Thyroid gland (tissue), 4 donors: ENCODE measurements around the gene SFXN5. TPM values are rescaled to one million over a fixed set of nuclear protein-coding genes. Genes with fewer than 3 reads are reported as not detected.

ENCODE experiments used
- DNase-seq, 2 donors: peaks; one replicate each; pipeline ENCODE4 v3.0.0-alpha.2; 2019
- H3K27ac ChIP-seq, 3 donors: fragments of 200-600 bp; sonication (generic); 1 replicate in 2 of 3; 2 replicates in 1 of 3; pipeline ENCODE4 v1.5.1; 2016 to 2019; ENCODE audit warnings: mild to moderate bottlenecking in 1 of 3, moderate library complexity in 1 of 3
- H3K27me3 ChIP-seq: fragments of 200-600 bp; sonication (generic); one replicate; pipeline ENCODE4 v1.5.1; 2019
- H3K36me3 ChIP-seq, 2 donors: fragments of 200-600 bp; sonication (generic); one replicate each; pipeline ENCODE4 v1.5.1; 2016 to 2019
- H3K4me1 ChIP-seq, 2 donors: fragments of 200-600 bp; sonication (generic); one replicate each; pipeline ENCODE4 v1.5.1; 2017 to 2019
- H3K4me3 ChIP-seq, 3 donors: fragments of 200-600 bp; sonication (generic); replicated peaks in 1 of 3; 1 replicate in 2 of 3; 2 replicates in 1 of 3; pipeline ENCODE4 v1.5.1; 2016; ENCODE audit warnings: mild to moderate bottlenecking in 1 of 3
- H3K9me3 ChIP-seq: fragments of 200-600 bp; sonication (generic); one replicate; pipeline ENCODE4 v1.5.1; 2017
- POLR2A ChIP-seq, 2 donors: fragments of 450-650 bp; IDR thresholded peaks; one replicate each; pipeline ENCODE4 v1.6.1; 2017; ENCODE audit warnings: antibody characterized with exemption in 2 of 2, mild to moderate bottlenecking in 2 of 2, moderate library complexity in 1 of 2
- WGBS, 2 donors: methylation state at CpG; one replicate each; pipeline ENCODE4 v1.1.5; 2017; 5-methylcytosine and 5-hydroxymethylcytosine counted together
- intact Hi-C: fragments of 100-400 bp; cut with DNase I; formaldehyde crosslinking; loops from one replicate; pipeline ENCODE4 v1.15.1; 2023
- total RNA-seq, 4 donors: library from RNA; depleted of rRNA; stranded (reverse); fragments of >200 nt; gene quantifications; one replicate each; pipeline ENCODE4 v1.2.3, GENCODE V29; 2016
- TF ChIP-seq, protein P1 (sequence below), 6 experiments: fragments of 200-600 bp in 3 of 6; fragments of 450-650 bp in 3 of 6; sonication (generic) in 3 of 6; IDR thresholded peaks; one replicate each; pipeline ENCODE4 v1.5.1; 2016 to 2019; ENCODE audit warnings: antibody characterized with exemption in 6 of 6, mild to moderate bottlenecking in 2 of 6, inconsistent platforms in 1 of 6, moderate library complexity in 1 of 6

Gene SFXN5
- total RNA-seq, 4 donors from 2014 or later: 10.3 to 17.2 (median 16.5) TPM

DNA sequence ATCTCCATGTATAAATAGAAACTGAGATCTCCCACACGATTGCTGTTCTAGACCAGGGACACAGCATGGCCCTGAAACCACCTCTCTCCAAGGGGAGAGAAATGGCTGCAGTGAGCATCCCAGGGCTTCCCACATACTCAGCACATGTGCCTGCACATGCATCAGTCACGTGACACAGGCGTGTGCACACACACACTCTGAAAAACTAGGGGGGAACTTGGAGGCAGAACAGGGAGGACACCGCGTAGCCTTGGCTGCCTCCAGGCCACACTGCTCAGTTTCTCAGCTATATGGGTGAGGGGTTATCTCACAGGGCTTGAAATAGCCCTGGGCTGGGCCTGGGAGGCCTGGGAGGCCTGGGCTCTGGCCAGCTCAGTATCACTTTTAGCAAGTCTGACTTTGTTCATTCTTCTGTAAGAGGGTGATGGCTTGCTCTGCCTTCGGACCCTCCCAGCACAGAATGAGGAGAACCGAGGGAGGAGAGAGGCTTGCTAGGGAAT lies 87.3 kb downstream of the SFXN5 start:
- DNase-seq: no peak
- H3K36me3 ChIP-seq: no peaks in the 10 kb centered on the region
- no peaks in the 10 kb centered on the region for H3K27me3 ChIP-seq
- no peak overlapping the region for H3K4me3 ChIP-seq
- intact Hi-C loops: no loop called here
- no peaks in the 10 kb centered on the region for H3K9me3 ChIP-seq
- TF ChIP-seq, protein P1, sequence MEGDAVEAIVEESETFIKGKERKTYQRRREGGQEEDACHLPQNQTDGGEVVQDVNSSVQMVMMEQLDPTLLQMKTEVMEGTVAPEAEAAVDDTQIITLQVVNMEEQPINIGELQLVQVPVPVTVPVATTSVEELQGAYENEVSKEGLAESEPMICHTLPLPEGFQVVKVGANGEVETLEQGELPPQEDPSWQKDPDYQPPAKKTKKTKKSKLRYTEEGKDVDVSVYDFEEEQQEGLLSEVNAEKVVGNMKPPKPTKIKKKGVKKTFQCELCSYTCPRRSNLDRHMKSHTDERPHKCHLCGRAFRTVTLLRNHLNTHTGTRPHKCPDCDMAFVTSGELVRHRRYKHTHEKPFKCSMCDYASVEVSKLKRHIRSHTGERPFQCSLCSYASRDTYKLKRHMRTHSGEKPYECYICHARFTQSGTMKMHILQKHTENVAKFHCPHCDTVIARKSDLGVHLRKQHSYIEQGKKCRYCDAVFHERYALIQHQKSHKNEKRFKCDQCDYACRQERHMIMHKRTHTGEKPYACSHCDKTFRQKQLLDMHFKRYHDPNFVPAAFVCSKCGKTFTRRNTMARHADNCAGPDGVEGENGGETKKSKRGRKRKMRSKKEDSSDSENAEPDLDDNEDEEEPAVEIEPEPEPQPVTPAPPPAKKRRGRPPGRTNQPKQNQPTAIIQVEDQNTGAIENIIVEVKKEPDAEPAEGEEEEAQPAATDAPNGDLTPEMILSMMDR (IDR thresholded peaks at IDR 0.05): no peak
- no peak for TF ChIP-seq POLR2A (IDR thresholded peaks at IDR 0.05)
- no peaks in the 10 kb centered on the region for H3K4me1 ChIP-seq
- no peak overlapping the region for H3K27ac ChIP-seq
- WGBS, 2 donors: 78 to 84% methylated on average over 7 of the region's 7 CpGs

DNA sequence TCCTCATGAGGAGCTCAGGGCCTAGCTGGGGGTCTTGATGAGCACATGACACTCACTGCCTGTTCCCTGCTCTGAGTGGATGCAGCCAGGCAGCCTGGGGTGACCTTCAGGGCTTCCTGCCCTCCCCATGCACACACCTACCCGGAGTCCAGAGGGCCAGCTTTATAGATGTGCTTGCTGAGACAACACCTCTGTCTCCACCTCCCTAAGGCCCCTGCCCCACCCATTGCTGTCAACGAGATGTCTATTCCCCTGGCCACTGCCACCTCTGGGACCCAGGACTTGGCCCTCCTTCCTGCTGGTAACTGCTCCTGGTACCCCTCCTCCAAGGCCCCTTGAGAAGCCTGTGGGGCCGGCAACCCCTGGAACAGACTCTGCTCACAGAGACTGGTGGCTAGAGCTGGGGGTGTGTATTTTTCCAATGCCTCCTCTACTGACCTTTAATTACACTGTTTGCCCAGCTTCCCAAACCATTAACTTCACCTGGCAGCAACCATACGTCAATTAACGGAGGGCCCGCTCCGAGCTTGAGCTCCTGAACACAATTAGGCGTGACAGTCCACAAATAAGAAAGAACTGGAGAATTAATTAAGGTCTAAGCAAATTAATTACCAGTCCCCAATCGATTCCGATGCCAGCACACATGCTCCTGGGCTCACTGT lies 87.9 kb downstream of the SFXN5 start:
- intact Hi-C loops: no loop called here
- no peaks in the 10 kb centered on the region for H3K9me3 ChIP-seq

DNA sequence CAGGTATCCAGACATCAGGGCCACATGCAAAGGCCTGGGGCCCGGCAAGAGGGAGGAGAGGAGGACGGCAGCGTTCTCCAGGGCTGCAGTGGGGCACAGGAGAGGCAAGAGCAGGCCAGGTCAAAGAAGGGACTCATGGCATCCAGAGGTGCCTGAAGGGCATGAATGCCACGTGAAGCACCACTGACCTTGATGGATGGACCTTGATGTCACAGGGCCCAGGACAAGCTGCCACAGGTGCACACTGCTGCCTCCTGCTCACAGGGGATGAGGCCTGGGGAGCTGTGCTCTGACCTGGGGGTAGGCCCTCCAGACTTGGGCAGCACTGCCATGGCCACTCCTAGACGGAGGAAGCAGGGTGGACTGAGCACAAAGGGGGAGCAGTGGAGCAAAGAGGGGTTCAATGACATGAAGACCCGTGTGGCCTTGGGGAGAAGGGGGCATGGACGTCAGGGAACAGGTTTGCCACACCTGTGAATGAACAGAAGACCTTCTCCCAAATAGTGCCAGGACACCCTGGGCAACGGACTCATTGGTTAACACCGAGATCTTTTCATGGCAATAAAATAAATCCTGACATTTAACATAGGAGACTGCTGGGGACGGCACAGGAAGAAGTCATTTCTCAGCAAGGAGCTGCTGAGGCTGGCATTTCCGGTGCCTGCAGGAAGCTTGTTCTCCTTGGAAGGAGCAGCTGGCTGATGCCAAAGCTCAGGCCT lies 88.6 kb downstream of the SFXN5 start:
- 94% methylated on average over 10 to 11 of the region's 11 CpGs for WGBS, 2 donors
- no peaks in the 10 kb centered on the region for H3K4me1 ChIP-seq
- H3K27ac ChIP-seq: no peak overlapping the region
- TF ChIP-seq, protein P1 (IDR thresholded peaks at IDR 0.05): no peak
- no peak for TF ChIP-seq POLR2A (IDR thresholded peaks at IDR 0.05)
- no peaks in the 10 kb centered on the region for H3K36me3 ChIP-seq
- H3K4me3 ChIP-seq: no peak overlapping the region
- DNase-seq: no peak
- H3K27me3 ChIP-seq: no peaks in the 10 kb centered on the region
- H3K9me3 ChIP-seq: no peaks in the 10 kb centered on the region
- intact Hi-C loops: no loop called here

More for the DNA sequence above, 87.9 kb downstream of the SFXN5 start:
- H3K36me3 ChIP-seq: no peaks in the 10 kb centered on the region
- DNase-seq: no peak
- no peak overlapping the region for H3K4me3 ChIP-seq
- no peaks in the 10 kb centered on the region for H3K27me3 ChIP-seq
- 89 to 91% methylated on average over 9 to 10 of the region's 10 CpGs for WGBS, 2 donors
- TF ChIP-seq POLR2A (IDR thresholded peaks at IDR 0.05): no peak
- TF ChIP-seq, protein P1 (IDR thresholded peaks at IDR 0.05): no peak
- H3K27ac ChIP-seq: no peak overlapping the region
- H3K4me1 ChIP-seq: no peaks in the 10 kb centered on the region

DNA sequence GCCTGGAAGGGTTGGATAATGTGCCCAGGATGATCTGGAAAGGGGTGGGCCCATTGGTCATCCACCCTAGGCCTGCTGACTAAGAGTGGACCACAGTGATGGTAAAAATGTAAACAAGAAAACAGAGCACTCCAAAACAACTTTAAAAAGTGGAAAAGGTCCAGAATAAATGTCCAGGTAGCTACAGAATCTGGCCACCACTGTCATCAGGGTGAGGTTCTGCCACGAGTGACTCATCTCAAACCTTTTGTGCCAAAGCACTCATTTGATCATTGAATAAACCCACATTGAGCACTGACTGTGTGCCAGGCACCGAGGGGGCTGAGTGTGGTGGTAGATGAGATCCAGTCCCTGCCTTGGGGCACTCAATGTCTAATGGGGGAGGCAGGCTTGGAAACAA lies 89.3 kb downstream of the SFXN5 start:
- DNase-seq: no peak
- Histone ChIP-seq H3K4me3 (no peak overlapping the region), H3K27me3 (no peaks in the 10 kb centered on the region), H3K9me3 (no peaks in the 10 kb centered on the region), H3K36me3 (no peaks in the 10 kb centered on the region), H3K27ac (no peak overlapping the region), H3K4me1 (no peaks in the 10 kb centered on the region)
- TF ChIP-seq, protein P1 (IDR thresholded peaks at IDR 0.05): no peak
- no peak for TF ChIP-seq POLR2A (IDR thresholded peaks at IDR 0.05)
- 88 to 89% methylated on average over 2 of the region's 2 CpGs for WGBS, 2 donors
- intact Hi-C loops: no loop called here

DNA sequence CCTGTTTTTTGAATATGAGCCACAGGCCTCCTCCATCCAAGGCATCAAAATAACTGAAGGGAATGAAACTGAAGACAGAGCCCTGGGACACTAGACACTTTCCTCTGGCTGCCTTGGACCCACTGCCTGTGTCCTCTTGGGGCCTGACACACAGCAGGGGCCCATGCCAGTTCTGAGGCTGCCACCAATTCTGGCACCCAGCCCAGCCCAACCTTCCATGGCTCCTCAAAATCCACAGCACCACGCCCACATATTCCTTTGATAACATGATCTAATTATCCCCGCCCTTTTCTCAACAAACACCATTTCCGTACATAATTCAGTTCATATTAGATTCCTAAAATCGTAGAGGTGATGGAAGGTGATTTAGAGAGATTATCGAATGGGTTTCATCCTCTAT lies 90.0 kb downstream of the SFXN5 start:
- no peaks in the 10 kb centered on the region for H3K27me3 ChIP-seq
- no peaks in the 10 kb centered on the region for H3K4me1 ChIP-seq
- H3K9me3 ChIP-seq: no peaks in the 10 kb centered on the region
- WGBS, 2 donors: 94% methylated on average over 5 of the region's 5 CpGs
- TF ChIP-seq POLR2A (IDR thresholded peaks at IDR 0.05): no peak
- TF ChIP-seq, protein P1 (IDR thresholded peaks at IDR 0.05): no peak
- no peak for DNase-seq
- no peak overlapping the region for H3K4me3 ChIP-seq
- intact Hi-C loops: no loop called here
- no peaks in the 10 kb centered on the region for H3K36me3 ChIP-seq
- no peak overlapping the region for H3K27ac ChIP-seq
